Activated CD4-positive, alpha-beta T cell treated with anti-CD3 and anti-CD28 coated beads, Interleukin-2, amount 50 U/mL, for 4 hours (primary cell): Measurements from ENCODE around the gene TCF7L1.
"Not testable (repeated sequence)": the region's sequence is repeated elsewhere in the genome, so short reads cannot be mapped to it uniquely, and the experiment has no call there.

Experiments
- DNase-seq, 2 experiments: peaks; one replicate each; pipeline ENCODE4 v3.0.0-alpha.2; 2020

TCF7L1 gene

GRCh38 chr2:85185431-85185940 is 52.3 kb downstream of the TCF7L1 start:
- no peak for DNase-seq

DNA sequence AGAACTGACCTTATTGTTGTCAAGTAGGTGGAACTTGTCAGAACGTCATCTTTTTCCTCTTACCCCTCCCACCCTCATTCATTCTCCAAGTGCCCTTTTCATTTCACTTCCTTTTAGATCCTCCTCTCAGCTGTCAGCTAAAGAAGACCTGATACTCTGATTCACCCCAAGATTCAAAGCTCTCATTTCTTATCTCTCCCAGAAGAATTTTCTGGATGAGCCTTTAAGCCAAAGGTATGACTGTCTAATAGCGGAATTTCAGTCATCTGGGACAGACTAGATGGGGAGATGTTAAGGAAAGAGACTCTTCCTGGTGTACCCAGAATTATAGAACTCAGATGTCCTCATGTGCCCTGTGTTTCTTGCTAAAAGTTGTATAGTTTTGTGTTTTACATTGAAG is 53.9 kb downstream of the TCF7L1 start:
- no peak for DNase-seq

DNA sequence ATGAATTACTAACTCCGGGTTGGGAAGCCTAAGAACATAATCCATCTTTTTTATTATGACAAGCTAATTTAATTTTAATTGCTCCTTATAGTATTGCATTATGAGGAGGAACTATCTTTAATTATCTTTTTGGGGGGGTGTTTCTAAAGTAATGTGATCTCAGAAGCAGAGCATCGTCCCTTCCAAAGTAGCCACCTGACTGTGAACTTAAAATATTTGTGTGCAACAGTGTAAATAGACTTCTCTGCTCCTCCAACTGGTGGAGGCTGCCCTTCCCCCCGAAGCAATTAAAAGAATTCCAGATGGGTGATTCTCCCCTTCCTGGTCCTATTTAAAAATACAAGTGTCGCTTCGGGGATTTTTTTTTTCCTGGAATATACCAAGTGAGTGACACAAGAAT is 55.7 kb downstream of the TCF7L1 start:
- no peak for DNase-seq

DNA sequence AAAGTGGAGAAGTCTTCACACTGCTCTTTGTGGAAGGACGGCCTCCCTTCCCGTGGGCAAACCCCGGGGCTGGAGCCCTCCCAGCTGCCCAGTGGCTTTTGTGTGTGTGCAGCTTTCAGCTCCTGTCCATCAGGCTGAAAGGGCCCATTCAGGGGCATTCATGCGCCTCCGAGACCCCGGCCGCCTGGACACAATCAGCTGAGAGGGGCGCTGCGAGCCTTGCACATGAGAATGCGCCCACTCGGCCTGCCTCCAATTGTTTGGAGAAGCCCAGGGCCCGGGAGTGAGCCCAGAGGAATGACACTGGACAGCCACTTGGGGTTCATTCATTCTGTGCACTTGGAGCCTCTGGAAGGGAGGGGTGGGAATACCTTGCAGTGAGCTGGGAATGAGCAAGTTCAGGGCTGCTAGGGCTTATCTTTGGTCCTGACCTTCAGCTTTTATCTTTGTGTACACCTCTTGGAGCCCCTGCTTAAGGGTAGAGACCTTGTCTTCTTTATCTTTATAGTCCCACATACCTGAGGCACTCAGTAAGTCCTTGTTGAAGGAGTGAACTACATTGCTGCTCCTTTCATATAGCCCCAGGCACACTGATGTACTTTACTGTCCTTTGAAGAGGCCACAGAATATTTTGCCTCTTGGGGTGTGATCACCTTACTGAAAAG is 56.5 kb downstream of the TCF7L1 start:
- DNase-seq = no peak

GRCh38 chr2:85191157-85191556 is 58.0 kb downstream of the TCF7L1 start:
- DNase-seq = no peak

DNA sequence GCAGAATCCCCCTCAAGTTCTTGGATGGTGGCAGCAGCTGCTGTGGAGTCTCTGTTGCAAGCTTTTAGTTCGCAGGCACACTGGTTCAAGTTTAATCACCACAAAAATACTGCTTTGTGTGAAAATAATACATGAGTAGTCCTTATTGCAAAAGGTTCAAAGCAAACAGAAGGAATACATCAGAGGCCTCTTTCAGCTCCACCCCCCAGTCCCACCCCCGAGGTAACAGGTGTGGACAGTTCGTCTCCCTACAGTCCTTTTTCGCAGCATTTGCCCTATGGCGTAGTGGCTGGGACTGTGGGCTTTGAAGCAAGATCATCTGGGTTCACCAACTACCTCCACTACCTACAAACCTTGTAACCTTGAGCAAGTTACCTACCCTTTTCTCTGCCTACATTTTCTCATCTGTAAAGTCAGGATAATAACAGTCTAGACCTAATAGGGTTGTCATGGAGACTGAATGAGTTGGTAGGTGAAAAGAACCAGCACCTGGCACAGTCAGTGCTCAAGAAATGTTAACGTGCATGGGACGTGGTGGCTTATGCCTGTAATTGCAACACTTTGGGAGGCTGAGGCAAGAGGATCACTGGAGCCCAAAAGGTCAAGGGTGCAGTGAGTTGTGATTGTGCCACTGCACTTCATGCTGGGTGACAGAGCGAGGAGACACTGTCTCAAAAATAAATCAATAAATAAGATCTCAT is 61.7 kb downstream of the TCF7L1 start:
- DNase-seq = no peak

DNA sequence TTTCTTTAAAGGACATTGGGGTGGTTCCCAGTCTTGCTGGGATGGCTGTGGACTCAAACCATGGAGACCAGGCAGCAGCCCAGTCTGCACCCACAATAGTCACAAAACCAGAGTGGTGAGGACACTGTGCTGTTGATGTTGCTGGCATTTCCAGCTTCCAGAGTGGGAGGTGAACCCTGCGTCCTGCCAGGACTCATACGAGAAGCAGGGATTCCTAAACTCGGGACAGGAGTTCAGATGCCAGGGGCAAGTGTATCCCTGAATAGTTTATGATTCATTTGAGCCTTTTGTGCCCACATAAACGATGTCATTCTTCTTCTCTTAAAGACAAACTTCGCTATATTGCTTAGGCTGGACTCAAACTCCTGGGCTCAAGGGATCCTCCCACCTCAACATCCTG is 62.8 kb downstream of the TCF7L1 start:
- DNase-seq = no peak

DNA sequence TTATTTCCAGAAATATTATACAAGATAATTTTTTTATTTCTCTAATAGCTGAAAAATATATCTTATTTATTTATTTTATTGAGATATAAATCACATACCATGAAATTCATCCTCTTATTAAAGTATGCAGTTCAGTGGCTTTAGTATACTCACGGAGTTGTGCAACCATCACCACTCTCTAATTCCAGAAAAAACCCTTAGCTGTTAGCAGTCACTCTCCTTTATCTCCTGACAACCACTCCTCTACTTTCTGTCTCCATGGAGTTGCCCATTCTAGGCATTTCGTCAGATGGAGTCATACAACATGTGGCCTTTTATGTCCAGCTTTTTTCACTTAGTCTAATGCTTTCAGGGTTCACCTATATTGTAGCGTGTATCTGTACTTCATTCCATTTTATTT is 66.5 kb downstream of the TCF7L1 start:
- DNase-seq = no peak

DNA sequence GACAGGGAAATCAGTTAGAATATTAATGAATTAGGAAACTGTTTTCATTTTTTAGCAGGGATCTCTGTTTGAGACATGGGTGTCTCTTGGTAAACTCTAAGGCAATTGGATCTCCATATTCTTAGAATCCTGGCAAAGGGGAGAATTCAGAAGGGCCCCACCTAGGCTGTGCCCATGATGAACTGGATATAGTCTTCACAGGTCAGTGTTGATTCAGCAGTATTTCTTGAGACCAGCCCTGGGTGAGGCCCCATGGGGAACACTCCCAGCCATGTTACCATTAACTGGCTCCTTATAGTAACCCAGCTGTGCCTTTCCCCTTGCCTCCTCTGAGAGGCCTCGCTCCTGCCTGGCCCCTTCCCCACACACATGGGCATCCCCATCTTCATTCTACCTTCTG is 76.7 kb downstream of the TCF7L1 start:
- DNase-seq = no peak

GRCh38 chr2:85210511-85210910 is 77.3 kb downstream of the TCF7L1 start:
- DNase-seq = no peak

DNA sequence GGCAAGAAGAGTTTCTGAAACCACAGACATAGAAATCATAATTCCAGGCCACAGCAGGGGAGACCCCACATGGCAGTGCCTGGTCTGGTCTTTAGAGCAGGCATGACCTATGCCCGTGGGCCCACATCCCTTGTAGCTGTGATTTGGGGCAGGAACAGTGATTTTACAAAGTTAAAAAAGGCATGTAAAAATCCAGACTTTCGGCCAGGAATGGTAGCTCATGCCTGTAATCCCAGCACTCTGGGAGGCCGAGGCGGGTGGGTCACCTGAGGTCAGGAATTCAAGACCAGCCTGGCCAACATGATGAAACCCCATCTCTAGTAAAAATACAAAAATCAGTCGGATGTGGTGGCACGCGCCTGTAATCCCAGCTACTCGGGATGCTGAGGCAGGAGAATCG is 78.4 kb downstream of the TCF7L1 start:
- not testable (repeated sequence) for DNase-seq

DNA sequence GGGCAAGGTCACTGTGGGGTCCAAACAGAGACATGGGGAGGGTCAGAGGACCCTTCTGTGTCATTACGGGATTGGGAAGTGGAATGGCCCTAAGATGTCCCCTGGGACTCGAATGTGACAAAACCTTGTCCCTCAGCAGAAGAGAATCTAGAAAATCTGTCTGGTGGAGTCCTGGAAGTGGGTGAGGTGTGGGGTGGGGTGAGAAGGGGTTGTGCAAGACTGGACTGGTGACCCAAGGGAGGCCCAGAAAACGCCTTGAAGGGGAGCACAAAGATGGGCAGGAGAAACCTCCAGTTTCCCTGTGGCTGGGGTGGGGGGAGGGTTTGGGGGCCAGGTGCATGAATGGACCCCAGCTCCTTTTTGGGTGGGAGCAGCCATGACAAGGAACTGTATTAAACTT is 79.6 kb downstream of the TCF7L1 start:
- no peak for DNase-seq

DNA sequence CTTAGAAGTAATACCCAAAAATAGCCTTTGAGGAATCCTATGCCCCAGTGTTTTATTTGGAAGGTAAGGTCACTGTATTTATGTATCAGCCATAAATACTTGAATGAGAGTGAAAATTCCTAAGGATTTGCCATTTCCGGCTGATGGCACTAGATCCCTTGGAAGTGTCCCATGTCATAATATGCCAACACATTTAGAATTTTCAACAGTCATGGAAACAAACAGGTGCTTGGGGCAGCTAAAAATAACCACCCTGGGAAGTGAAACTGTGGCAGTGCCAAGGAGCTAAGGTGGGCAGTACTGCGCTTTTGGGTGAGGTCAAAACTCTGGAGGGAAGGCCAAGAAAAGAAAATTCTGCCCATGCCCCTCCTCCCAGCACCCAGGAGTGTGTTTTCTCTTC is 80.2 kb downstream of the TCF7L1 start:
- no peak for DNase-seq

DNA sequence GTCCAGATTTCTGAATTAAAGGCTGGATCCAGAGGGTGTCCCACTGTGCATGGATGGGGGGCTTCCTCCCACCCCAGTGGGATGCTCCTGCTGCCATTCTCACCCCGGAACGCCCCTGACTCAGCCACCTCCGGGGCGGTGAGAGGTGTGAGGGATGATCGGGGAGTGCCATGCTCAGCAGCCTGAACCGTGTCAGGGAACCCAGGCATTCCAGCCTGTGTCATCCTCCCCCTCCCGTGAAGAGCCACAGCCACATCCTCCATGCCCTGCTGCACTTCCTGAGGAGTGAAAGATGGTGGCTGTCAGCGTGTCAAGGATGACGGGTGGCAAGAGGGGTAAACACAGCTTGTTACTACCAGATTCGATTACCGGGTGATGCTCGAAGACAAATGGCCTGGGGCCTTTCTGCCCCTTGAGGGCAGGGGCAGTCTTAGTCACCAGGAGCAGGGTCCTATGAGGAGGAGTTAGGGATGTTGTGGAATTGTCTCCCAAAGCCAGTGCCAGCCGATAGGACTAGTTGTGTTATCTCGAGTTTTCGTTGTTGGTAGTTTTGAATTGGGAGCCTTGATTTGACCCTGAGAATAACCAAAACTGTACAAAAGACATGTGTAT is 80.8 kb downstream of the TCF7L1 start:
- no peak for DNase-seq

DNA sequence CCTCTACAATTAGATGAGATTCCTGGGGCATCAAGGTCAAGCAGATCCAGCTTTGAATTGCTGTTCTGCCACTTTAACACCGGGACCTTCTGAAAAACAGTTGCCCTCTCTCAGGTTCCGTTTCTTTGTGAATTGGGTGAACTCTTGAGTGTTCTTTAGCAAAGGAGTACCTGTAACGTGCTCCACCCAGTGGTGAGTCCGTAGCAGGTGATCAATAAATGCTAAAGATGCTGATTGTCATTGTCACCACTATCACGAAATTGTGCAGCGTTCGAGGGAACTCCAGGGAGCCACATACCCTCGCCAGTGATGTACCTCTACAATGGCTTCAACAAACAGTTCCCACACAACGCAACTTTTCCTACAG is 81.9 kb downstream of the TCF7L1 start:
- no peak for DNase-seq

DNA sequence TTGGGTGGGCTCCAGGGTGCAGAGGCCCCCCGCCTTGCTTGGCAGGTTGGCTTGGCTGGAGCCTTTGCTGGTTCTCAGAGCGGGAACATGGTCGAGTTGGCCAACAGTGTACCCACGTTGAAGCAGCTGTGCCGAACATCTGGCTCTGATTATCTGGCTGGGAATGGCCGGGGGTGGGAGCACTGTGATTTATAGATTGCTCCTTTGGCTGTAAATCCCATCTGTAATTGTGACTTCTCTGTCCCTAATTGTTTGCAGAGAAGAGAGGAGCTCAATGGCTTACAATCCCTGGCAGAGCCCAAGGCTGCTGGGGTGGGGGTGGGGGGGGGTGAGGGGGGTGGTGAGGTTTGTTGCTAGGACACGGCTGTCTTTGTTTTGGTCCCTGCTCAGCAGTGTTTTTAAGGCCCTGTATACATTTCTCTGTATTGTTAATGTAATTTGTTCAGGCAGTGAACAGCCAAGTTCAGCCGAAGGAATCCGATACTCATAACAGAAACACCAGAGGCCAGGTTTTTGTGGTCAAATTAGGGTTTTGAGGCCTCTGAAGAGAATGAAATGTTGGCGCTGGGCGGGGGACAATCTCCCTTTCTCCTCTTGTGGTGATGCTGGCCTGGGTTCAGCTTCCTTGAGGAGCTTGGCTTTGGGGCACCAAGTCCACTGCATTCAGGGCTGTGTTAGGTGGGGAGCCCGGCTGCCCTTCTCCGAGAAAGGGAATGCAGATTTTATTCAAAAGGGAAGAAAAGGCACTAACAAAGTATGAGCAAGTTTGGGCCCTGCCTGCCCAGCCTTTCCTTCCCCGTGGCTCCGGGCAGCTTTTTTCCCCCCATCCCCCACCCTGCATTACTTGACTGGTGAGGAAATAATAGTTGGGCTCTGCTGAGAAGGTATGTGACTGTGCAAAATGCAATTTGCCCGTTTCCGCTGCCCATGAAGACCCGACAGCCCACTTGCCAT is 82.5 kb downstream of the TCF7L1 start:
- no peak for DNase-seq

DNA sequence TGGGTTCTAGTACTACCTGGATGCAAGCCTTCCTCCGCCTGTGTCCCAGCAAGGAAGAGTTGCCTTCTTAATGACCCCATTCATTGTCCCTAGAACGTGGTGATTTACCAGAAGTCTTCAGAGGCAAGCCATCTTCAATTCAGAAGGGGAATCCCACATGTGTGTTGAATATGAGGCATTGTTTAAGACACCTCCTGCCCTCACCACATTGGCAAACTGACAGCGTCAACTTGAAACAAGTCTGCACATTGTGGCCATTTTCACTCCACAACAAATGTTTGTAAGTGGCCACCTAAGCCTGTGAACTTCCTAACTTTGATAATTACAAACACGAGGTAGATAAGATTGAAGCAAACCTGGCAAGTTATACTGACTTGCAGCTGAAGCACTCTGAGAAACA is 83.7 kb downstream of the TCF7L1 start:
- DNase-seq = no peak

- DNase-seq = no peak
Observed at GRCh38 chr2:85221067-85221691, 88.0 kb downstream of the TCF7L1 start.

DNA sequence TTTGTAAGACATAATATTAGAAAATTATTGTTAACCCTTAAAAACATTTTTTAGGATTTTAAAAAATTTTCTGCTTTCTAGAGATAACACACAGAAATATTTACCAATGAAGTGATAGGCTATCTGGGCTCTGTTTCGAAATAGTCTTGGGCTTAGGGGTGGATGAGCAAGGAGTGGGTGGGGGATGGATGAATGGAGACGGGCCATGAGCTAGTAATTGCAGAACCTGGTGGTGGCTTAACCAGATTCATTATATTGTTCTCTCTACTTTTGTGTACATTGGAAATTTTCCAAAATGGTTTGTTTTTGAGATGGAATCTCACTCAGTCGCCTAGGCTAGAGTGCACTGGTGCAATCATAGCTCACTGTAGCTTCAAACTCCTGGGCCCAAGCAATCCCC is 89.6 kb downstream of the TCF7L1 start:
- no peak for DNase-seq

DNA sequence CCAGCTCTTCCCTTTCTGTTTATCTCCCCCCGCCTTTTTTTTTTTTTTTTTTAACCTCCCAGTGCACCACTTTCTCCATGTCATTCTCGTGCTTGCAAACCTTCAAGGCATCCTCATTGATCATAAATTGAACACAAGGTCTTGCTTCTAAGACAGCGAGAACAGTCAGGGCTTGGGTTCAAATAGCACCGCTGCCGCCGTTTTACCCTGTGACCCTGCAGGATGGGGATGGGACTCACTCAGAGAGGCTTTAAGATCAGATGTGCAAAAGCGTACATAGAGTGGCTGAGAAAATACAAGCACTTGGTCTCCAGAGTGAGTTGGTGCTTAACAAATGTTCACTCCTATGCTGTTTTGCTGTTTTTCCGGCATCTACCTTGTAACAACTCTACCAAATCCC is 93.6 kb downstream of the TCF7L1 start:
- DNase-seq = no peak

DNA sequence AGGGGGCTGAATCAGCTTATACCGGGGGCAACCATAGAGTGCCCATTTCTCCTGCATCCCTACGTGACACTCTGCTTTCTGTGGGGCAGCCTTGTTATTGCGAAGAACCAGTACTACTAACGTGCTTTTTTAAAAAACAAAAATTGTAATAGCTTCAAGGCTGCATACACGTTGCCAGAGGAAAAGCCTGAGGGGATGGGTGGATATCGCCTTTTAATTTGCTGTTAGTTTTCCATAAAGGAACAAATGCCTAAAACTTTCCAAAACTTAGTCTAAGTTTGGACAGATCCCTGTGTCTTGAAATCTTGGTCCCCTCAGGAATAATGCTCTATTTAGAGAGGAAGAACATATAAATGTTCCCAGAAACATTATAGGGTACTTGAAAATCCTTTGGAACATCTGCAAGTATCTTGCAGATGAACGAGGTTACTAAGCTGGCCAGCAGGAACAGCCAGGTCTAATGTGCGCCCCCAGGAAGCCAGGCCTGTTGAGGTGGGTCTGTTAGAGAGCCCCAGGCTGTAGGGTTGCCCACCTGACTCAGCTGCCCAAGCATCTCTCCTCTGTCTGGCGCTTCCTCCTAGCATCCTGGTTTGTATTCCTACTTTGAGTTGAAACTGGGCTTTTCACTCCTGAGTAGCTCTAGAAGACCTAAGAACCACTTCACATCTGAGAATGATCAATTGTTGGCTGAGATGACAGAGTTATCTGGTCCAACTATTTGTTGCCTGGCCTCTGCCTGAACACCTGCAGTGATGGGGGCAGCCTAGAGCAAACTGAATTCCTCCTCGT is 97.7 kb downstream of the TCF7L1 start:
- no peak for DNase-seq

GRCh38 chr2:85231468-85231805 is 98.2 kb downstream of the TCF7L1 start:
- DNase-seq = no peak
